ENCODE measurements around the gene ASAP2. TPM values are rescaled to one million over a fixed set of nuclear protein-coding genes. Genes with fewer than 3 reads are reported as not detected.
A peak's percentile ranks its signal among the peaks of the same experiment; 100 is the strongest.

ASAP2 gene
- total and polyA plus RNA-seq, 9 of the 15 experiments (the other 6 are each of a cell fraction or from before 2014, with no cell fraction given), result 0.06 to 4.3 (median 3.1) TPM

GRCh38 chr2:9401059-9401547 is 194.5 kb downstream of the ASAP2 start:
- Histone ChIP-seq H3K36me3 (ENCODE audit: control insufficient read depth, insufficient read depth, low read length) (peaks cover 7% of the 10 kb centered on the region), H2AFZ (ENCODE audit: low read depth, low read length) (no peak overlapping the region), H3K4me2 (ENCODE audit: insufficient read depth, low read length) (no peak overlapping the region), H3K9me1 (ENCODE audit: control insufficient read depth, insufficient read depth, low read length) (peaks cover 3% of the 10 kb centered on the region), H3K4me1 (replicated peaks in 1 of 2; ENCODE audit: control insufficient read depth in 2 of 2, insufficient read depth in 2 of 2, low read length in 2 of 2) (peaks cover 0 to 12% of the 10 kb centered on the region in 2 experiments; a peak in 2 of 5 replicates), H3K4me3 (no peak overlapping the region), H3K79me2 (ENCODE audit: control insufficient read depth, insufficient read depth, low read length) (no peaks in the 10 kb centered on the region), H3K9me3 (replicated peaks; ENCODE audit: control insufficient read depth, insufficient read depth, low read depth, low read length) (no peaks in the 10 kb centered on the region), H3K9ac (ENCODE audit: insufficient read depth in 1 of 2, low read depth in 2 of 2, low read length in 2 of 2) (0 out of 4 replicates have a peak overlapping the region, but pooled peaks of 1 of the 2 experiments have one; percentile 1), H3K27ac (ENCODE audit: extremely low read depth, low read depth, low read length) (no peak overlapping the region), H4K20me1 (replicated peaks; ENCODE audit: control insufficient read depth, insufficient read depth, low read length) (no peaks in the 10 kb centered on the region; the same call in 1 of the 2 replicates), H3K27me3 (ENCODE audit: control insufficient read depth in 2 of 2, insufficient read depth in 2 of 2, low read length in 2 of 2) (no peaks in the 10 kb centered on the region)
- no peak; the same call in 2 of the 3 replicates for ATAC-seq
- WGBS (ENCODE audit: insufficient coverage, low coverage, missing lambda C conversion rate), result 46% methylated on average over 6 of the region's 12 CpGs
- no TSS peak for BruUV-seq (replicated peaks)
- ChIA-PET POLR2A (interaction anchor here (1.1 to 4.4 kb wide), 2 partner anchors 12 to 16 kb away, joined by 4 to 16 read pairs; no protein-coding TSS in a partner anchor), CTCF (ENCODE audit: low intra/inter-chr PET ratio) (no interaction called here)
- intact Hi-C loops (cut with micrococcal nuclease), result no loop called here
- FAIRE-seq, result no peak
- in situ Hi-C loops (cut with MboI), result no loop called here
- no peak for TF ChIP-seq MTF1 (CRISPR knock-in tag; IDR thresholded peaks at IDR 0.05; ENCODE audit: borderline replicate concordance)
- TF ChIP-seq ZNF311 (CRISPR knock-in tag; IDR thresholded peaks at IDR 0.05), result no peak
- no peak for TF ChIP-seq CBX3 (IDR thresholded peaks at IDR 0.05; ENCODE audit: borderline replicate concordance in 1 of 2, low read length in 2 of 2)
- TF ChIP-seq MXD1 (CRISPR knock-in tag; IDR thresholded peaks at IDR 0.05; ENCODE audit: borderline replicate concordance, poor library complexity, severe bottlenecking), result no peak
- no peak for TF ChIP-seq LARP7 (IDR thresholded peaks at IDR 0.05)
- TF ChIP-seq MXI1 (IDR thresholded peaks at IDR 0.05; ENCODE audit: low read depth, low read length), result no peak
- TF ChIP-seq PTBP1 (IDR thresholded peaks at IDR 0.05; ENCODE audit: low read depth, low read length), result no peak
- TF ChIP-seq ZNF354B (CRISPR knock-in tag; IDR thresholded peaks at IDR 0.05), result no peak
- DNase-seq (ENCODE audit: extremely low read depth in 1 of 4, low spot score in 3 of 4), result no peak
